ENCODE results near the gene ZNF664. TPM values are rescaled to one million over a fixed set of nuclear protein-coding genes. Genes with fewer than 3 reads are reported as not detected.
A peak's percentile ranks its signal among the peaks of the same experiment; 100 is the strongest.

ZNF664 gene
- total RNA-seq (2013), result 17.5 TPM
- 10 to 100 TPM in 1 of 3 donors, 1 to 10 TPM in 2; 1.5 to 20.9 (median 2.7) TPM for polyA plus RNA-seq
- 5.7 and 6.6 TPM in 2 replicates for polyA minus RNA-seq
- total RNA-seq, result 11.2 to 83.3 (median 24.4) reads per million in 11 experiments

- H3K27ac Mint-ChIP-seq, result peak within 1 kb of the TSS in 6 of 7 donors; percentile 51 to 73 (median 64)
- Histone ChIP-seq H3K36me3 (replicated peaks in 1 of 2; ENCODE audit: control insufficient read depth in 1 of 2, insufficient read depth in 2 of 2, low read length in 2 of 2) (peaks cover 2 to 7% of the 10 kb centered on the region in 2 donors), H3K9me3 (replicated peaks in 1 of 2; ENCODE audit: control insufficient read depth in 1 of 2, insufficient read depth in 1 of 2, low read length in 2 of 2) (no peaks in the 10 kb centered on the region), H3K4me1 (ENCODE audit: control insufficient read depth in 1 of 2, insufficient read depth in 2 of 2, low read length in 2 of 2) (peaks cover 12 to 20% of the 10 kb centered on the region in 2 donors), H3K27ac (ENCODE audit: low read depth in 1 of 2, low read length in 2 of 2) (no peak within 1 kb of the TSS), H4K20me1 (ENCODE audit: insufficient read depth, low read length) (no peaks in the 10 kb centered on the region), H3K79me2 (ENCODE audit: insufficient read depth, low read length) (no peaks in the 10 kb centered on the region), H2AFZ (ENCODE audit: insufficient read depth, low read depth, low read length, poor library complexity, severe bottlenecking) (peak within 1 kb of the TSS; percentile 83), H3K27me3 (ENCODE audit: control insufficient read depth in 2 of 2, insufficient read depth in 2 of 2, low read length in 2 of 2) (peaks cover 13 to 18% of the 10 kb centered on the region in 2 donors), H3K4me2 (replicated peaks; ENCODE audit: extremely low read depth, low read length, poor library complexity, severe bottlenecking) (peak within 1 kb of the TSS; percentile 90), H3K4me3 (replicated peaks in 1 of 3; ENCODE audit: low read depth in 2 of 3, low read length in 3 of 3) (peak within 1 kb of the TSS; percentile 46 to 84 (median 75)), H3K9ac (ENCODE audit: insufficient read depth, low read length, poor library complexity, severe bottlenecking) (peak within 1 kb of the TSS; percentile 62)
- WGBS (ENCODE audit: insufficient coverage), result under 1% methylated on average over 95 of the region's 138 CpGs
- H3K4me1 Mint-ChIP-seq, result peaks cover 12% of the 10 kb centered on the region
- no peak for TF ChIP-seq CTCF (IDR thresholded peaks at IDR 0.05)
- peak within 1 kb of the TSS; percentile 83 to 95 for H3K4me3 Mint-ChIP-seq
- H3K36me3 Mint-ChIP-seq, result peaks cover 9 to 21% of the 10 kb centered on the region in 2 donors
- peak; percentile 60 to 74 (median 65) for DNase-seq
- peaks cover 11 to 19% (median 19%) of the 10 kb centered on the region in 3 donors for H3K27me3 Mint-ChIP-seq (ENCODE audit: low read depth in 3 of 3)
- intact Hi-C loops (cut with micrococcal nuclease), result no loop called here
- H3K9me3 Mint-ChIP-seq, result peaks cover 0 to 7% (median 1%) of the 10 kb centered on the region in 7 donors
These were observed at the start of gene ZNF664, which contains the start of gene CCDC92 for GRCh38 chr12:123972457-123973401. Gene ZNF664, plus strand, starts transcription at chr12:123973215. Its CDS starts 38,930 bp downstream, at chr12:124012145. Gene CCDC92, minus strand, starts transcription at chr12:123972831. Its CDS starts 28,526 bp downstream, at chr12:123944305.

GRCh38 chr12:123923927-123924326, 49.1 kb upstream of the ZNF664 start:
- H4K20me1 ChIP-seq (ENCODE audit: insufficient read depth, low read length), result no peaks in the 10 kb centered on the region
- H3K4me1 ChIP-seq (ENCODE audit: control insufficient read depth in 1 of 2, insufficient read depth in 2 of 2, low read length in 2 of 2), result no peaks in the 10 kb centered on the region
- no peak overlapping the region for H3K4me2 ChIP-seq (replicated peaks; ENCODE audit: extremely low read depth, low read length, poor library complexity, severe bottlenecking)
- no peak overlapping the region for H3K27ac ChIP-seq (ENCODE audit: low read depth in 1 of 2, low read length in 2 of 2)
- no peak overlapping the region for H3K9ac ChIP-seq (ENCODE audit: insufficient read depth, low read length, poor library complexity, severe bottlenecking)
- no peak overlapping the region for H3K4me3 ChIP-seq (replicated peaks in 1 of 3; ENCODE audit: low read depth in 2 of 3, low read length in 3 of 3)
- H3K36me3 ChIP-seq (replicated peaks in 1 of 2; ENCODE audit: control insufficient read depth in 1 of 2, insufficient read depth in 2 of 2, low read length in 2 of 2), result no peaks in the 10 kb centered on the region
- H3K79me2 ChIP-seq (ENCODE audit: insufficient read depth, low read length), result no peaks in the 10 kb centered on the region
- 86% methylated on average over 6 of the region's 7 CpGs for WGBS (ENCODE audit: insufficient coverage)
- H3K9me3 ChIP-seq (replicated peaks in 1 of 2; ENCODE audit: control insufficient read depth in 1 of 2, insufficient read depth in 1 of 2, low read length in 2 of 2), result no peaks in the 10 kb centered on the region
- H2AFZ ChIP-seq (ENCODE audit: insufficient read depth, low read depth, low read length, poor library complexity, severe bottlenecking), result no peak overlapping the region
- H3K27ac Mint-ChIP-seq, result no peak overlapping the region
- DNase-seq, result no peak
- TF ChIP-seq CTCF (IDR thresholded peaks at IDR 0.05), result no peak
- peaks cover 4 to 7% (median 6%) of the 10 kb centered on the region in 3 donors for H3K27me3 Mint-ChIP-seq (ENCODE audit: low read depth in 3 of 3)
- peaks cover 3% of the 10 kb centered on the region for H3K4me1 Mint-ChIP-seq
- intact Hi-C loops (cut with micrococcal nuclease), result no loop called here
- no peak overlapping the region for H3K4me3 Mint-ChIP-seq
- H3K9me3 Mint-ChIP-seq, result peaks cover 0 to 2% (median 0%) of the 10 kb centered on the region in 7 donors
- no peaks in the 10 kb centered on the region for H3K36me3 Mint-ChIP-seq
- H3K27me3 ChIP-seq (ENCODE audit: control insufficient read depth in 2 of 2, insufficient read depth in 2 of 2, low read length in 2 of 2), result no peaks in the 10 kb centered on the region
